ENCODE measurements around the gene TDRKH. TPM values are rescaled to one million over a fixed set of nuclear protein-coding genes. Genes with fewer than 3 reads are reported as not detected.

TDRKH gene
- total and polyA plus RNA-seq, 2 of the 13 experiments (the other 11 are each of a cell fraction or from before 2014, with no cell fraction given): 3.9 to 5.4 TPM

DNA sequence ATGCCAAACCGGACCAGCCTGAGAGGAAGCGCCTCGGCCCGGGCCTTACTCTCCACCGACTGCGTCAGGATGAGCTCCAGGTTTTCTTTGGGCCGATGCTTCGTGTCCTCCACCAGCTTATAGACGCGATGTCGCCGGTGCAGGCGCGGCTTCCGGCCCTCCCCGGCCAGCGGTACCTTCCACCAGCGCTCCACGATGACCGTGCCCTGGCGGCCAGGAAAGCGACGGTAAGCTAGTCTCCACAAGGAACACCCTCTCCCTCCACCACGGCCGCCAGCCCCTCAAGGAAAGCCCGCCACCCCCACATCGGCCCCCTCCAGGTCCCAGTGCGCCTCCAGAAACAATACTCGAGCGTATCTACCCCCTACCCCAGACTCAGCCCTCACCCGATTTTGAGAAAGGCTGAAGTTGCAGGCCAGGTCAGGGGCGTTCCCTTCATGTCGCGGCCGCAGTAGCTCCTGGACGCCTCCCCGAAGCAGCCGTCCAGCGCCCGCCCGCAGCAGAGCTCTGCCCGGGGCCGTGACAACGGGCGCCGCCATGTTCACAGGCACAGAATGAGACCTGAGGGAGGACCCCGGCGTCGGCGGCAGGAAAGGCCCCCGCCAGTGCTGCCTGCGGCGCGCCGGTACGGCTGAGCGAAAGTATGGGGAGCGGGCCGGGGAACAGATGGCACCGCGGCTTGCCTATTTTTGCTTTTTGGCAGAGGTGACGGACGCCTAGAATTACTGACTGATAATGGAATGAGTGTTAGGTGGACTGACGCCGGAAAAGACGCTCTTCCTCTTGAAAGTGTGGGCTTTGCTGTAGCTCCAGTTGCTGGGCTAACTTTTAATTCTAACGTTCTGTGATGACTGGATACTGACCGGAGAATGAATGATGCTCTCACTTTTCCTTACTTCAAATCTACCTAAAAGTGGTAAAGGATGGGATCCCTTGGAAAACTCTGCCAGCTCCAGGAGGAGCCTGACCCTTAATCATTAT lies 27.1 kb downstream of the TDRKH start, which contains the start of gene MRPL9 (continued):
- TF ChIP-seq, protein P1, sequence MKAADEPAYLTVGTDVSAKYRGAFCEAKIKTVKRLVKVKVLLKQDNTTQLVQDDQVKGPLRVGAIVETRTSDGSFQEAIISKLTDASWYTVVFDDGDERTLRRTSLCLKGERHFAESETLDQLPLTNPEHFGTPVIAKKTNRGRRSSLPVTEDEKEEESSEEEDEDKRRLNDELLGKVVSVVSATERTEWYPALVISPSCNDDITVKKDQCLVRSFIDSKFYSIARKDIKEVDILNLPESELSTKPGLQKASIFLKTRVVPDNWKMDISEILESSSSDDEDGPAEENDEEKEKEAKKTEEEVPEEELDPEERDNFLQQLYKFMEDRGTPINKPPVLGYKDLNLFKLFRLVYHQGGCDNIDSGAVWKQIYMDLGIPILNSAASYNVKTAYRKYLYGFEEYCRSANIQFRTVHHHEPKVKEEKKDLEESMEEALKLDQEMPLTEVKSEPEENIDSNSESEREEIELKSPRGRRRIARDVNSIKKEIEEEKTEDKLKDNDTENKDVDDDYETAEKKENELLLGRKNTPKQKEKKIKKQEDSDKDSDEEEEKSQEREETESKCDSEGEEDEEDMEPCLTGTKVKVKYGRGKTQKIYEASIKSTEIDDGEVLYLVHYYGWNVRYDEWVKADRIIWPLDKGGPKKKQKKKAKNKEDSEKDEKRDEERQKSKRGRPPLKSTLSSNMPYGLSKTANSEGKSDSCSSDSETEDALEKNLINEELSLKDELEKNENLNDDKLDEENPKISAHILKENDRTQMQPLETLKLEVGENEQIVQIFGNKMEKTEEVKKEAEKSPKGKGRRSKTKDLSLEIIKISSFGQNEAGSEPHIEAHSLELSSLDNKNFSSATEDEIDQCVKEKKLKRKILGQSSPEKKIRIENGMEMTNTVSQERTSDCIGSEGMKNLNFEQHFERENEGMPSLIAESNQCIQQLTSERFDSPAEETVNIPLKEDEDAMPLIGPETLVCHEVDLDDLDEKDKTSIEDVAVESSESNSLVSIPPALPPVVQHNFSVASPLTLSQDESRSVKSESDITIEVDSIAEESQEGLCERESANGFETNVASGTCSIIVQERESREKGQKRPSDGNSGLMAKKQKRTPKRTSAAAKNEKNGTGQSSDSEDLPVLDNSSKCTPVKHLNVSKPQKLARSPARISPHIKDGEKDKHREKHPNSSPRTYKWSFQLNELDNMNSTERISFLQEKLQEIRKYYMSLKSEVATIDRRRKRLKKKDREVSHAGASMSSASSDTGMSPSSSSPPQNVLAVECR (CRISPR knock-in tag; IDR thresholded peaks at IDR 0.05; ENCODE audit: borderline replicate concordance): peak; percentile 87
- TF ChIP-seq ZNF12 (CRISPR knock-in tag; IDR thresholded peaks at IDR 0.05) (peak; percentile 28; the same call in 1 of the 2 replicates), ZNF598 (CRISPR knock-in tag; IDR thresholded peaks at IDR 0.05; ENCODE audit: borderline replicate concordance) (peak; percentile 93; the same call in 1 of the 2 replicates), KLF16 (CRISPR knock-in tag; IDR thresholded peaks at IDR 0.05) (peak in 1 of 2 experiments; percentile 66; a peak in 1 of 4 replicates), ZNF337 (CRISPR knock-in tag; IDR thresholded peaks at IDR 0.05; ENCODE audit: borderline replicate concordance, low read depth) (peak; percentile 86; the same call in 1 of the 2 replicates), MAZ (IDR thresholded peaks at IDR 0.05; ENCODE audit: borderline replicate concordance, low read depth, low read length) (no peak), MAZ (CRISPR knock-in tag; IDR thresholded peaks at IDR 0.05; ENCODE audit: low read depth) (peak; percentile 66; the same call in 1 of the 2 replicates), DPF2 (CRISPR knock-in tag; IDR thresholded peaks at IDR 0.05; ENCODE audit: borderline replicate concordance, low read depth) (no peak), ONECUT2 (CRISPR knock-in tag; IDR thresholded peaks at IDR 0.05) (no peak), SOX6 (IDR thresholded peaks at IDR 0.05) (no peak), SOX6 (CRISPR knock-in tag; IDR thresholded peaks at IDR 0.05) (peak; percentile 48; the same call in 1 of the 2 replicates), ZNF256 (CRISPR knock-in tag; conservative IDR thresholded peaks at IDR 0.05) (peak; percentile 38; the same call in 1 of the 2 replicates), MEIS2 (CRISPR knock-in tag; IDR thresholded peaks at IDR 0.05) (peak; percentile 45; the same call in 1 of the 2 replicates), POLR2AphosphoS2 (IDR thresholded peaks at IDR 0.05; ENCODE audit: low read depth, low read length) (no peak), HNF4A (CRISPR knock-in tag; IDR thresholded peaks at IDR 0.05) (peak; percentile 35; the same call in 1 of the 2 replicates), ZNF263 (CRISPR knock-in tag; IDR thresholded peaks at IDR 0.05) (peak; percentile 43; the same call in 1 of the 2 replicates), NBN (conservative IDR thresholded peaks at IDR 0.05) (no peak), HOXA5 (CRISPR knock-in tag; IDR thresholded peaks at IDR 0.05) (peak; percentile 30; the same call in 1 of the 2 replicates)
- TF ChIP-seq, protein P2, sequence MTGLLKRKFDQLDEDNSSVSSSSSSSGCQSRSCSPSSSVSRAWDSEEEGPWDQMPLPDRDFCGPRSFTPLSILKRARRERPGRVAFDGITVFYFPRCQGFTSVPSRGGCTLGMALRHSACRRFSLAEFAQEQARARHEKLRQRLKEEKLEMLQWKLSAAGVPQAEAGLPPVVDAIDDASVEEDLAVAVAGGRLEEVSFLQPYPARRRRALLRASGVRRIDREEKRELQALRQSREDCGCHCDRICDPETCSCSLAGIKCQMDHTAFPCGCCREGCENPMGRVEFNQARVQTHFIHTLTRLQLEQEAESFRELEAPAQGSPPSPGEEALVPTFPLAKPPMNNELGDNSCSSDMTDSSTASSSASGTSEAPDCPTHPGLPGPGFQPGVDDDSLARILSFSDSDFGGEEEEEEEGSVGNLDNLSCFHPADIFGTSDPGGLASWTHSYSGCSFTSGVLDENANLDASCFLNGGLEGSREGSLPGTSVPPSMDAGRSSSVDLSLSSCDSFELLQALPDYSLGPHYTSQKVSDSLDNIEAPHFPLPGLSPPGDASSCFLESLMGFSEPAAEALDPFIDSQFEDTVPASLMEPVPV (CRISPR knock-in tag; IDR thresholded peaks at IDR 0.05): peak; percentile 84; the same call in 1 of the 2 replicates
- TF ChIP-seq, protein P3, sequence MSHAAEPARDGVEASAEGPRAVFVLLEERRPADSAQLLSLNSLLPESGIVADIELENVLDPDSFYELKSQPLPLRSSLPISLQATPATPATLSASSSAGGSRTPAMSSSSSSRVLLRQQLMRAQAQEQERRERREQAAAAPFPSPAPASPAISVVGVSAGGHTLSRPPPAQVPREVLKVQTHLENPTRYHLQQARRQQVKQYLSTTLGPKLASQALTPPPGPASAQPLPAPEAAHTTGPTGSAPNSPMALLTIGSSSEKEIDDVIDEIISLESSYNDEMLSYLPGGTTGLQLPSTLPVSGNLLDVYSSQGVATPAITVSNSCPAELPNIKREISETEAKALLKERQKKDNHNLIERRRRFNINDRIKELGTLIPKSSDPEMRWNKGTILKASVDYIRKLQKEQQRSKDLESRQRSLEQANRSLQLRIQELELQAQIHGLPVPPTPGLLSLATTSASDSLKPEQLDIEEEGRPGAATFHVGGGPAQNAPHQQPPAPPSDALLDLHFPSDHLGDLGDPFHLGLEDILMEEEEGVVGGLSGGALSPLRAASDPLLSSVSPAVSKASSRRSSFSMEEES (CRISPR knock-in tag; IDR thresholded peaks at IDR 0.05): no peak
- TF ChIP-seq, protein P4, sequence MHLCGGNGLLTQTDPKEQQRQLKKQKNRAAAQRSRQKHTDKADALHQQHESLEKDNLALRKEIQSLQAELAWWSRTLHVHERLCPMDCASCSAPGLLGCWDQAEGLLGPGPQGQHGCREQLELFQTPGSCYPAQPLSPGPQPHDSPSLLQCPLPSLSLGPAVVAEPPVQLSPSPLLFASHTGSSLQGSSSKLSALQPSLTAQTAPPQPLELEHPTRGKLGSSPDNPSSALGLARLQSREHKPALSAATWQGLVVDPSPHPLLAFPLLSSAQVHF (CRISPR knock-in tag; IDR thresholded peaks at IDR 0.05): no peak
